HCT116 (cell line): ENCODE data around the gene MALT1.

Source experiments
- CBX3 ChIP-seq: IDR thresholded peaks from 2 replicates; pipeline ENCODE4 v1.6.1; 2012; ENCODE audit warnings: low read depth
- CEBPB ChIP-seq: IDR thresholded peaks from 2 replicates; pipeline ENCODE4 v1.6.1; 2012; ENCODE audit warnings: low read depth
- CTCF ChIP-seq, 3 experiments: fragments of 200-600 bp in 1 of 3; sonication (generic) in 1 of 3; IDR thresholded peaks in 2 of 3; conservative IDR thresholded peaks in 1 of 3; 2 replicates each; pipeline ENCODE4 v1.5.1; 2012 to 2017; ENCODE audit warnings: low read depth in 2 of 3, low read length in 2 of 3, antibody characterized with exemption in 1 of 3, borderline replicate concordance in 1 of 3, control low read depth in 1 of 3, mild to moderate bottlenecking in 1 of 3, mixed read lengths in 1 of 3, mixed run types in 1 of 3, moderate library complexity in 1 of 3; ENCODE audit not compliant: insufficient read depth in 1 of 3
- EGR1 ChIP-seq: IDR thresholded peaks from 2 replicates; pipeline ENCODE4 v1.6.1; 2012; ENCODE audit warnings: low read depth
- ELF1 ChIP-seq: IDR thresholded peaks from 2 replicates; pipeline ENCODE4 v1.6.1; 2012; ENCODE audit warnings: low read depth, borderline replicate concordance
- EZH2 ChIP-seq: fragments of 200-600 bp; sonication (generic); IDR thresholded peaks from 2 replicates; pipeline ENCODE4 v1.6.1; 2017; ENCODE audit warnings: antibody characterized with exemption, mixed run types
- EZH2phosphoT487 ChIP-seq: fragments of 200-600 bp; IDR thresholded peaks from 2 replicates; pipeline ENCODE4 v1.6.1; 2018; ENCODE audit warnings: antibody characterized with exemption, borderline replicate concordance
- FOSL1 ChIP-seq: IDR thresholded peaks from 2 replicates; pipeline ENCODE4 v1.6.1; 2012; ENCODE audit warnings: low read depth
- JUND ChIP-seq: IDR thresholded peaks from 2 replicates; pipeline ENCODE4 v1.6.1; 2012
- POLR2A ChIP-seq: IDR thresholded peaks from 2 replicates; pipeline ENCODE4 v1.7.0; 2011; ENCODE audit warnings: borderline replicate concordance; ENCODE audit not compliant: insufficient read depth, insufficient read length; ENCODE audit errors: extremely low read depth
- RAD21 ChIP-seq: IDR thresholded peaks from 2 replicates; pipeline ENCODE4 v1.6.1; 2012; ENCODE audit warnings: low read depth, mild to moderate bottlenecking
- REST ChIP-seq: IDR thresholded peaks from 2 replicates; pipeline ENCODE4 v1.6.1; 2012; ENCODE audit warnings: low read depth
- SP1 ChIP-seq: IDR thresholded peaks from 2 replicates; pipeline ENCODE4 v1.6.1; 2012; ENCODE audit warnings: low read depth
- TCF7L2 ChIP-seq: IDR thresholded peaks from 2 replicates; pipeline ENCODE4 v1.7.0; 2011; ENCODE audit warnings: borderline replicate concordance, inconsistent platforms; ENCODE audit not compliant: insufficient read depth, insufficient read length; ENCODE audit errors: extremely low read depth

GRCh38 chr18:58772161-58772560, 100.9 kb downstream of the MALT1 start:
- TF ChIP-seq EZH2phosphoT487 (no peak), FOSL1 (no peak), TCF7L2 (no peak), POLR2A (no peak), CTCF (IDR thresholded peaks at IDR 0.05 in 2 of 3, conservative IDR thresholded peaks at IDR 0.05 in 1 of 3; ENCODE audit: borderline replicate concordance in 1 of 3, insufficient read depth in 1 of 3, low read depth in 2 of 3, low read length in 2 of 3) (no peak), ELF1 (no peak), RAD21 (no peak), CBX3 (no peak), REST (no peak), JUND (no peak), EGR1 (no peak), EZH2 (no peak), CEBPB (no peak), SP1 (no peak)
